ENCODE results near the gene RELCH. TPM values are rescaled to one million over a fixed set of nuclear protein-coding genes. Genes with fewer than 3 reads are reported as not detected.

Gene RELCH
- total and polyA plus RNA-seq, 2 of the 13 experiments (the other 11 are each of a cell fraction or from before 2014, with no cell fraction given): 5.6 to 31.7 TPM

DNA sequence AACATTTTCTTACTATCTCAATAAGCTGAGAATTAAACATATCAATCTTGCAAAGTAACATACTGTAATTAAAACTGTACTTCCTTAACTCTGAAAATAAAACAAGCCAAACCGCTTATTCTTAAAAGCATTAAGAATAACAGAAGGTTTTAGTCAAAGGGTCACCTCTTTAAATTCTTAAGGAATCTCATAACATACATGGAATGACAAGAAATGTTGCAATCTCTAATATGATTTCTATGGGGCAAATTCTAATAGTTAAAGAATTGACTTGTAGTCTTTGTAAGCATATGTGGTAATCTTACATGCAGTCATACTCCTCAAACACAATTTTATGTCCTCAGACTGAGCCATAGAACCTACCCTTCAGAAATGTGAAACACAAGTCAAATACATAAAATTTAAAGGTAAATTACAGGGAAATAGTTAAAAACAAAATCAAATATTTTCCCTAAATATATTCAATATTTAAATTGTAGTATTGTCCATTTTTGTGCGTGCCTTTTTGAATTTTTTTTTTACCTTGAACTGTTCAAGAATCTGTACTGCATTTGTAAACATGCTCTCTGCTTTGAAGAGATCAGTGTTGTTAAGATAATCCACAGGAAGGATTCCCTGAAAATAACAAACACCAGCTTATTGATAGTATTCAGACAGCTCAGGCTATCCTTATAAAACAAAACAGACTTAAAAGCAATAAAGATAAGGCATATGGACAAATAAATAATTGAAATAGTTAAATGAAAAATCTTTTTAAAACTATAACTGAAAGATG is 48.4 kb upstream of the RELCH start (continued):
- TF ChIP-seq, protein P1, sequence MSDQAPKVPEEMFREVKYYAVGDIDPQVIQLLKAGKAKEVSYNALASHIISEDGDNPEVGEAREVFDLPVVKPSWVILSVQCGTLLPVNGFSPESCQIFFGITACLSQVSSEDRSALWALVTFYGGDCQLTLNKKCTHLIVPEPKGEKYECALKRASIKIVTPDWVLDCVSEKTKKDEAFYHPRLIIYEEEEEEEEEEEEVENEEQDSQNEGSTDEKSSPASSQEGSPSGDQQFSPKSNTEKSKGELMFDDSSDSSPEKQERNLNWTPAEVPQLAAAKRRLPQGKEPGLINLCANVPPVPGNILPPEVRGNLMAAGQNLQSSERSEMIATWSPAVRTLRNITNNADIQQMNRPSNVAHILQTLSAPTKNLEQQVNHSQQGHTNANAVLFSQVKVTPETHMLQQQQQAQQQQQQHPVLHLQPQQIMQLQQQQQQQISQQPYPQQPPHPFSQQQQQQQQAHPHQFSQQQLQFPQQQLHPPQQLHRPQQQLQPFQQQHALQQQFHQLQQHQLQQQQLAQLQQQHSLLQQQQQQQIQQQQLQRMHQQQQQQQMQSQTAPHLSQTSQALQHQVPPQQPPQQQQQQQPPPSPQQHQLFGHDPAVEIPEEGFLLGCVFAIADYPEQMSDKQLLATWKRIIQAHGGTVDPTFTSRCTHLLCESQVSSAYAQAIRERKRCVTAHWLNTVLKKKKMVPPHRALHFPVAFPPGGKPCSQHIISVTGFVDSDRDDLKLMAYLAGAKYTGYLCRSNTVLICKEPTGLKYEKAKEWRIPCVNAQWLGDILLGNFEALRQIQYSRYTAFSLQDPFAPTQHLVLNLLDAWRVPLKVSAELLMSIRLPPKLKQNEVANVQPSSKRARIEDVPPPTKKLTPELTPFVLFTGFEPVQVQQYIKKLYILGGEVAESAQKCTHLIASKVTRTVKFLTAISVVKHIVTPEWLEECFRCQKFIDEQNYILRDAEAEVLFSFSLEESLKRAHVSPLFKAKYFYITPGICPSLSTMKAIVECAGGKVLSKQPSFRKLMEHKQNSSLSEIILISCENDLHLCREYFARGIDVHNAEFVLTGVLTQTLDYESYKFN (CRISPR knock-in tag; conservative IDR thresholded peaks at IDR 0.05): peak; percentile 58; the same call in 1 of the 2 replicates
- no peak for TF ChIP-seq FOXP1 (IDR thresholded peaks at IDR 0.05)
- TF ChIP-seq FOXP1 (CRISPR knock-in tag; IDR thresholded peaks at IDR 0.05): peak; percentile 64; the same call in 1 of the 2 replicates

DNA sequence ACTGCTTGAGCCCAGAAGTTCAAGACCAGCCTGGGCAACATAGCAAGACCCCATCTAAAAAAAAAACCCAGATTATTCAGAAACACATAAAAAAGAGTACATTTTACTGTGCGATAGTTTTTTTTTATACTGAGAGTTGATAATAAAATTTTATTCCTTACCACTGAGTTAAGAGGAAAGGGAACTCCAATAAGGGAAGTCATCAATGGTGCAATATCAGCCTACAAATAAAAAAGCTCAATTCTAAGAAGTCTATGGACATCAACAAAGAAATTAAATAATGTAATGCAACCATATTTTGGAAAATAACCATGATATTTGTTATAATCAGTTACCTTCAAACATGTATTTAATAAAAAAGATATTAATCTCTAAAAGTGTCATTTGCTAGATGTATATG is 46.8 kb upstream of the RELCH start:
- FAIRE-seq (no peak), ATAC-seq (no peak), DNase-seq (ENCODE audit: low spot score) (no peak)
- Histone ChIP-seq H3K79me2 (ENCODE audit: insufficient read depth, low read length) (no peaks in the 10 kb centered on the region), H3K9me3 (ENCODE audit: low read length) (no peaks in the 10 kb centered on the region), H2AFZ (ENCODE audit: low read length) (no peak overlapping the region), H3K9ac (ENCODE audit: insufficient read depth, low read depth, low read length) (no peak overlapping the region), H3K27me3 (ENCODE audit: control insufficient read depth in 1 of 2, insufficient read depth in 2 of 2, low read length in 2 of 2) (no peaks in the 10 kb centered on the region), H3K4me2 (ENCODE audit: low read depth, low read length) (no peak overlapping the region), H4K20me1 (ENCODE audit: insufficient read depth, low read length) (no peaks in the 10 kb centered on the region), H3K4me3 (replicated peaks in 1 of 3; ENCODE audit: insufficient read depth in 1 of 3, low read depth in 2 of 3, low read length in 3 of 3) (no peak overlapping the region), H3K27ac (ENCODE audit: extremely low read length, insufficient read depth, low read length) (no peak overlapping the region), H3K36me3 (replicated peaks in 1 of 2; ENCODE audit: control insufficient read depth in 1 of 2, insufficient read depth in 2 of 2, low read length in 2 of 2) (peaks cover 6 to 29% of the 10 kb centered on the region in 2 experiments; a peak in 4 of 5 replicates), H3K4me1 (ENCODE audit: insufficient read depth, low read length) (0 out of 2 replicates have a peak, but pooled peaks cover 7% of the 10 kb centered on the region)
- in situ Hi-C loops (cut with HindIII; ENCODE audit: extremely low pct_ligation_motif_present, low pct_unique_long_range_greater_than_20kb) (no loop called here), intact Hi-C loops (cut with micrococcal nuclease; ENCODE audit: unreplicated experiment) (no loop called here)
- BruUV-seq (replicated peaks): no TSS peak
- WGBS (ENCODE audit: low lambda C conversion rate): 98% methylated on average over 1 of the region's 1 CpG
- POLR2A ChIA-PET: no interaction called here
- CTCF ChIA-PET (ENCODE audit: low intra/inter-chr PET ratio, low total read pairs): no interaction called here
- TF ChIP-seq ZNF430 (CRISPR knock-in tag; IDR thresholded peaks at IDR 0.05): no peak
- TF ChIP-seq ZNF263 (CRISPR knock-in tag; IDR thresholded peaks at IDR 0.05): no peak
- TF ChIP-seq ZBTB38 (CRISPR knock-in tag; IDR thresholded peaks at IDR 0.05): no peak
- TF ChIP-seq, protein P2, sequence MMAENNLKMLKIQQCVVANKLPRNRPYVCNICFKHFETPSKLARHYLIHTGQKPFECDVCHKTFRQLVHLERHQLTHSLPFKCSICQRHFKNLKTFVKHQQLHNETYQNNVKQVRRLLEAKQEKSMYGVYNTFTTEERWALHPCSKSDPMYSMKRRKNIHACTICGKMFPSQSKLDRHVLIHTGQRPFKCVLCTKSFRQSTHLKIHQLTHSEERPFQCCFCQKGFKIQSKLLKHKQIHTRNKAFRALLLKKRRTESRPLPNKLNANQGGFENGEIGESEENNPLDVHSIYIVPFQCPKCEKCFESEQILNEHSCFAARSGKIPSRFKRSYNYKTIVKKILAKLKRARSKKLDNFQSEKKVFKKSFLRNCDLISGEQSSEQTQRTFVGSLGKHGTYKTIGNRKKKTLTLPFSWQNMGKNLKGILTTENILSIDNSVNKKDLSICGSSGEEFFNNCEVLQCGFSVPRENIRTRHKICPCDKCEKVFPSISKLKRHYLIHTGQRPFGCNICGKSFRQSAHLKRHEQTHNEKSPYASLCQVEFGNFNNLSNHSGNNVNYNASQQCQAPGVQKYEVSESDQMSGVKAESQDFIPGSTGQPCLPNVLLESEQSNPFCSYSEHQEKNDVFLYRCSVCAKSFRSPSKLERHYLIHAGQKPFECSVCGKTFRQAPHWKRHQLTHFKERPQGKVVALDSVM (CRISPR knock-in tag; IDR thresholded peaks at IDR 0.05): no peak
- no peak for TF ChIP-seq NR1H2 (CRISPR knock-in tag; IDR thresholded peaks at IDR 0.05; ENCODE audit: borderline replicate concordance, low read depth)
- TF ChIP-seq ZNF749 (CRISPR knock-in tag; IDR thresholded peaks at IDR 0.05; ENCODE audit: borderline replicate concordance): no peak
- TF ChIP-seq ZNF605 (CRISPR knock-in tag; IDR thresholded peaks at IDR 0.05): no peak
- no peak for TF ChIP-seq ZNF468 (CRISPR knock-in tag; IDR thresholded peaks at IDR 0.05)
- no peak for TF ChIP-seq ZNF337 (CRISPR knock-in tag; IDR thresholded peaks at IDR 0.05; ENCODE audit: borderline replicate concordance, low read depth)
- TF ChIP-seq EEA1 (CRISPR knock-in tag; IDR thresholded peaks at IDR 0.05; ENCODE audit: borderline replicate concordance): no peak
- TF ChIP-seq HES4 (CRISPR knock-in tag; IDR thresholded peaks at IDR 0.05; ENCODE audit: borderline replicate concordance): no peak
- TF ChIP-seq TEAD3 (CRISPR knock-in tag; optimal IDR thresholded peaks at IDR 0.05; ENCODE audit: borderline replicate concordance): no peak
- no peak for TF ChIP-seq KLF11 (CRISPR knock-in tag; IDR thresholded peaks at IDR 0.05)
- no peak for TF ChIP-seq ZNF782 (CRISPR knock-in tag; IDR thresholded peaks at IDR 0.05; ENCODE audit: borderline replicate concordance)
